ENCODE measurements around the gene XYLT2. TPM values are rescaled to one million over a fixed set of nuclear protein-coding genes. Genes with fewer than 3 reads are reported as not detected.

Gene XYLT2
- total RNA-seq, 1 donor from 2014 or later, result 12.2 TPM

- no peaks in the 10 kb centered on the region for H3K27me3 ChIP-seq
- no peak overlapping the region for H3K4me3 ChIP-seq
- Mint-ChIP-seq H3K27me3 (ENCODE audit: insufficient read depth, low read depth) (no peaks in the 10 kb centered on the region), H3K4me1 (no peaks in the 10 kb centered on the region), H3K36me3 (peaks cover 23% of the 10 kb centered on the region), H3K4me3 (no peak overlapping the region), H3K27ac (no peak overlapping the region), H3K9me3 (no peaks in the 10 kb centered on the region)
- no peaks in the 10 kb centered on the region for H3K79me2 ChIP-seq (ENCODE audit: low read depth)
- H3K27ac ChIP-seq, result no peak overlapping the region
- DNase-seq (ENCODE audit: low spot score), result no peak
- no peaks in the 10 kb centered on the region for H3K36me3 ChIP-seq
- no peak overlapping the region for H3K9ac ChIP-seq
- TF ChIP-seq EZH2phosphoT487 (IDR thresholded peaks at IDR 0.05) (no peak), EZH2 (IDR thresholded peaks at IDR 0.05) (no peak), CTCF (IDR thresholded peaks at IDR 0.05) (no peak)
- H4K20me1 ChIP-seq (ENCODE audit: low read depth), result no peaks in the 10 kb centered on the region
- H2AFZ ChIP-seq (replicated peaks), result no peak overlapping the region
- H3K4me2 ChIP-seq, result no peak overlapping the region
- H3K4me1 ChIP-seq, result no peaks in the 10 kb centered on the region
- no peaks in the 10 kb centered on the region for H3F3A ChIP-seq (ENCODE audit: low read depth)
- H3K9me3 ChIP-seq (ENCODE audit: low read depth), result no peaks in the 10 kb centered on the region
Observed at GRCh38 chr17:50381920-50382319, 36.0 kb downstream of the XYLT2 start.

- Histone ChIP-seq H3K27ac (no peak overlapping the region), H4K20me1 (ENCODE audit: low read depth) (peaks cover under 1% of the 10 kb centered on the region), H3K4me1 (no peaks in the 10 kb centered on the region), H3K4me3 (no peak overlapping the region), H3K9me3 (ENCODE audit: low read depth) (no peaks in the 10 kb centered on the region), H3F3A (ENCODE audit: low read depth) (no peaks in the 10 kb centered on the region), H3K9ac (no peak overlapping the region), H2AFZ (replicated peaks) (no peak overlapping the region), H3K79me2 (ENCODE audit: low read depth) (no peaks in the 10 kb centered on the region), H3K27me3 (no peaks in the 10 kb centered on the region), H3K4me2 (no peak overlapping the region), H3K36me3 (no peaks in the 10 kb centered on the region)
- TF ChIP-seq EZH2 (IDR thresholded peaks at IDR 0.05), result no peak
- no peak for TF ChIP-seq CTCF (IDR thresholded peaks at IDR 0.05)
- TF ChIP-seq EZH2phosphoT487 (IDR thresholded peaks at IDR 0.05), result no peak
- H3K4me1 Mint-ChIP-seq, result no peaks in the 10 kb centered on the region
- no peaks in the 10 kb centered on the region for H3K9me3 Mint-ChIP-seq
- no peak for DNase-seq (ENCODE audit: low spot score)
- H3K27me3 Mint-ChIP-seq (ENCODE audit: insufficient read depth, low read depth), result peaks cover 2% of the 10 kb centered on the region
- H3K4me3 Mint-ChIP-seq, result no peak overlapping the region
- no peak overlapping the region for H3K27ac Mint-ChIP-seq
- H3K36me3 Mint-ChIP-seq, result peaks cover 31% of the 10 kb centered on the region
Observed at GRCh38 chr17:50382931-50383330, 37.0 kb downstream of the XYLT2 start.

- no peaks in the 10 kb centered on the region for H3K27me3 ChIP-seq
- H3K9me3 Mint-ChIP-seq, result no peaks in the 10 kb centered on the region
- H4K20me1 ChIP-seq (ENCODE audit: low read depth), result peaks cover 4% of the 10 kb centered on the region
- H3K79me2 ChIP-seq (ENCODE audit: low read depth), result no peaks in the 10 kb centered on the region
- H3K9me3 ChIP-seq (ENCODE audit: low read depth), result no peaks in the 10 kb centered on the region
- no peak overlapping the region for H3K4me3 Mint-ChIP-seq
- H3K4me1 Mint-ChIP-seq, result no peaks in the 10 kb centered on the region
- H3K27me3 Mint-ChIP-seq (ENCODE audit: insufficient read depth, low read depth), result peaks cover 2% of the 10 kb centered on the region
- no peaks in the 10 kb centered on the region for H3K36me3 ChIP-seq
- H3F3A ChIP-seq (ENCODE audit: low read depth), result no peaks in the 10 kb centered on the region
- H3K9ac ChIP-seq, result no peak overlapping the region
- no peak overlapping the region for H3K4me2 ChIP-seq
- no peak overlapping the region for H3K4me3 ChIP-seq
- H3K27ac Mint-ChIP-seq, result no peak overlapping the region
- H3K4me1 ChIP-seq, result no peaks in the 10 kb centered on the region
- TF ChIP-seq EZH2phosphoT487 (IDR thresholded peaks at IDR 0.05), result no peak
- no peak for TF ChIP-seq CTCF (IDR thresholded peaks at IDR 0.05)
- TF ChIP-seq EZH2 (IDR thresholded peaks at IDR 0.05), result no peak
- no peak for DNase-seq (ENCODE audit: low spot score)
- H2AFZ ChIP-seq (replicated peaks), result no peak overlapping the region
- H3K36me3 Mint-ChIP-seq, result peaks cover 32% of the 10 kb centered on the region
- H3K27ac ChIP-seq, result no peak overlapping the region
Observed at GRCh38 chr17:50386510-50386909, 40.6 kb downstream of the XYLT2 start.
